HepG2 (cell line): ENCODE measurements around the gene RABGAP1. TPM values are rescaled to one million over a fixed set of nuclear protein-coding genes. Genes with fewer than 3 reads are reported as not detected.

ENCODE experiments used
- BRCA1 ChIP-seq: sonication (generic); formaldehyde crosslinking; IDR thresholded peaks from 2 replicates; pipeline ENCODE4 v1.4.0; 2020; ENCODE audit warnings: missing genetic modification reagents
- ELF4 ChIP-seq: sonication (generic); formaldehyde crosslinking; IDR thresholded peaks from 2 replicates; pipeline ENCODE4 v1.5.0; 2020; ENCODE audit warnings: missing genetic modification reagents, mild to moderate bottlenecking, moderate library complexity, borderline replicate concordance
- ERF ChIP-seq: IDR thresholded peaks from 2 replicates; pipeline ENCODE4 v1.6.1; 2018; ENCODE audit warnings: missing biosample characterization, missing genetic modification reagents
- HMGXB3 ChIP-seq: sonication (generic); formaldehyde crosslinking; IDR thresholded peaks from 2 replicates; pipeline ENCODE4 v1.4.0; 2020; ENCODE audit warnings: missing genetic modification reagents, borderline replicate concordance
- MAF1 ChIP-seq: sonication (generic); formaldehyde crosslinking; IDR thresholded peaks from 2 replicates; pipeline ENCODE4 v1.5.0; 2020; ENCODE audit warnings: missing genetic modification reagents, borderline replicate concordance
- MEIS2 ChIP-seq: sonication (generic); formaldehyde crosslinking; IDR thresholded peaks from 2 replicates; pipeline ENCODE4 v1.9.0; 2021; ENCODE audit warnings: mild to moderate bottlenecking, missing genetic modification reagents
- PCBP1 ChIP-seq: fragments of 200-400 bp; formaldehyde crosslinking; IDR thresholded peaks from 2 replicates; pipeline ENCODE4 v1.6.1; 2017; ENCODE audit warnings: mild to moderate bottlenecking, low read depth, low read length, borderline replicate concordance
- RBM39 ChIP-seq: fragments of 200-400 bp; formaldehyde crosslinking; IDR thresholded peaks from one replicate; pipeline ENCODE4 v1.6.1; 2018; ENCODE audit warnings: antibody characterized with exemption, mild to moderate bottlenecking, low read depth, low read length; ENCODE audit not compliant: poor library complexity, severe bottlenecking
- U2AF2 ChIP-seq: fragments of 200-400 bp; formaldehyde crosslinking; IDR thresholded peaks from 2 replicates; pipeline ENCODE4 v1.6.1; 2017; ENCODE audit warnings: low read depth, mild to moderate bottlenecking, low read length
- ZNF572 ChIP-seq: sonication (generic); formaldehyde crosslinking; IDR thresholded peaks from 2 replicates; pipeline ENCODE4 v1.5.1; 2020; ENCODE audit warnings: mild to moderate bottlenecking, missing genetic modification reagents
- polyA plus RNA-seq, 8 experiments: library from polyadenylated mRNA; depleted of rRNA in 3 of 8; stranded (reverse) in 7 of 8; unstranded in 1 of 8; fragments of >200 nt; fragmentation: Illumina TruSeq in 4 of 8; extraction: Trizol in 4 of 8; gene quantifications; 2 replicates each; pipeline versions ENCODE4 v1.2.1 to v1.2.3, GENCODE V29; 2011 to 2016; ENCODE audit warnings: low read depth in 4 of 8, missing spikeins in 1 of 8, mixed read lengths in 1 of 8; ENCODE audit not compliant: insufficient read depth in 1 of 8
- total RNA-seq, 5 experiments: library from RNA; depleted of rRNA; stranded (reverse); fragments of >200 nt; fragmentation: Illumina TruSeq; extraction: Trizol; gene quantifications; 2 replicates each; pipeline ENCODE4 v1.2.3, GENCODE V29; 2016; ENCODE audit warnings: low read depth in 1 of 5
- TF ChIP-seq, protein P1 (sequence below): sonication (generic); formaldehyde crosslinking; conservative IDR thresholded peaks from 2 replicates; pipeline ENCODE4 v1.4.0; 2020; ENCODE audit warnings: missing genetic modification reagents
- TF ChIP-seq, protein P2 (sequence below): sonication (generic); formaldehyde crosslinking; IDR thresholded peaks from 2 replicates; pipeline ENCODE4 v1.5.1; 2020; ENCODE audit warnings: missing genetic modification reagents, mild to moderate bottlenecking, borderline replicate concordance
- TF ChIP-seq, protein P3 (sequence below): sonication (generic); formaldehyde crosslinking; IDR thresholded peaks from 2 replicates; pipeline ENCODE4 v1.4.0; 2020; ENCODE audit warnings: mild to moderate bottlenecking, missing genetic modification reagents, borderline replicate concordance

Gene RABGAP1
- total and polyA plus RNA-seq, 2 of the 13 experiments (the other 11 are each of a cell fraction or from before 2014, with no cell fraction given) = 19.1 to 19.3 TPM

- TF ChIP-seq PCBP1 = peak; percentile 96
- peak; percentile 59; the same call in 1 of the 2 replicates for TF ChIP-seq HMGXB3 (CRISPR knock-in tag)
- no peak for TF ChIP-seq MAF1 (CRISPR knock-in tag)
- TF ChIP-seq, protein P1, sequence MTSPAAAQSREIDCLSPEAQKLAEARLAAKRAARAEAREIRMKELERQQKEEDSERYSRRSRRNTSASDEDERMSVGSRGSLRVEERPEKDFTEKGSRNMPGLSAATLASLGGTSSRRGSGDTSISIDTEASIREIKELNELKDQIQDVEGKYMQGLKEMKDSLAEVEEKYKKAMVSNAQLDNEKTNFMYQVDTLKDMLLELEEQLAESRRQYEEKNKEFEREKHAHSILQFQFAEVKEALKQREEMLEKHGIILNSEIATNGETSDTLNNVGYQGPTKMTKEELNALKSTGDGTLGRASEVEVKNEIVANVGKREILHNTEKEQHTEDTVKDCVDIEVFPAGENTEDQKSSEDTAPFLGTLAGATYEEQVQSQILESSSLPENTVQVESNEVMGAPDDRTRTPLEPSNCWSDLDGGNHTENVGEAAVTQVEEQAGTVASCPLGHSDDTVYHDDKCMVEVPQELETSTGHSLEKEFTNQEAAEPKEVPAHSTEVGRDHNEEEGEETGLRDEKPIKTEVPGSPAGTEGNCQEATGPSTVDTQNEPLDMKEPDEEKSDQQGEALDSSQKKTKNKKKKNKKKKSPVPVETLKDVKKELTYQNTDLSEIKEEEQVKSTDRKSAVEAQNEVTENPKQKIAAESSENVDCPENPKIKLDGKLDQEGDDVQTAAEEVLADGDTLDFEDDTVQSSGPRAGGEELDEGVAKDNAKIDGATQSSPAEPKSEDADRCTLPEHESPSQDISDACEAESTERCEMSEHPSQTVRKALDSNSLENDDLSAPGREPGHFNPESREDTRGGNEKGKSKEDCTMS (CRISPR knock-in tag) = no peak
- TF ChIP-seq, protein P2, sequence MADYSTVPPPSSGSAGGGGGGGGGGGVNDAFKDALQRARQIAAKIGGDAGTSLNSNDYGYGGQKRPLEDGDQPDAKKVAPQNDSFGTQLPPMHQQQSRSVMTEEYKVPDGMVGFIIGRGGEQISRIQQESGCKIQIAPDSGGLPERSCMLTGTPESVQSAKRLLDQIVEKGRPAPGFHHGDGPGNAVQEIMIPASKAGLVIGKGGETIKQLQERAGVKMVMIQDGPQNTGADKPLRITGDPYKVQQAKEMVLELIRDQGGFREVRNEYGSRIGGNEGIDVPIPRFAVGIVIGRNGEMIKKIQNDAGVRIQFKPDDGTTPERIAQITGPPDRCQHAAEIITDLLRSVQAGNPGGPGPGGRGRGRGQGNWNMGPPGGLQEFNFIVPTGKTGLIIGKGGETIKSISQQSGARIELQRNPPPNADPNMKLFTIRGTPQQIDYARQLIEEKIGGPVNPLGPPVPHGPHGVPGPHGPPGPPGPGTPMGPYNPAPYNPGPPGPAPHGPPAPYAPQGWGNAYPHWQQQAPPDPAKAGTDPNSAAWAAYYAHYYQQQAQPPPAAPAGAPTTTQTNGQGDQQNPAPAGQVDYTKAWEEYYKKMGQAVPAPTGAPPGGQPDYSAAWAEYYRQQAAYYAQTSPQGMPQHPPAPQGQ (CRISPR knock-in tag) = no peak
- TF ChIP-seq U2AF2 = no peak
- TF ChIP-seq ELF4 (CRISPR knock-in tag) = peak; percentile 77; the same call in 1 of the 2 replicates
- peak; percentile 40 for TF ChIP-seq RBM39
- TF ChIP-seq ERF = peak; percentile 81
- TF ChIP-seq, protein P3, sequence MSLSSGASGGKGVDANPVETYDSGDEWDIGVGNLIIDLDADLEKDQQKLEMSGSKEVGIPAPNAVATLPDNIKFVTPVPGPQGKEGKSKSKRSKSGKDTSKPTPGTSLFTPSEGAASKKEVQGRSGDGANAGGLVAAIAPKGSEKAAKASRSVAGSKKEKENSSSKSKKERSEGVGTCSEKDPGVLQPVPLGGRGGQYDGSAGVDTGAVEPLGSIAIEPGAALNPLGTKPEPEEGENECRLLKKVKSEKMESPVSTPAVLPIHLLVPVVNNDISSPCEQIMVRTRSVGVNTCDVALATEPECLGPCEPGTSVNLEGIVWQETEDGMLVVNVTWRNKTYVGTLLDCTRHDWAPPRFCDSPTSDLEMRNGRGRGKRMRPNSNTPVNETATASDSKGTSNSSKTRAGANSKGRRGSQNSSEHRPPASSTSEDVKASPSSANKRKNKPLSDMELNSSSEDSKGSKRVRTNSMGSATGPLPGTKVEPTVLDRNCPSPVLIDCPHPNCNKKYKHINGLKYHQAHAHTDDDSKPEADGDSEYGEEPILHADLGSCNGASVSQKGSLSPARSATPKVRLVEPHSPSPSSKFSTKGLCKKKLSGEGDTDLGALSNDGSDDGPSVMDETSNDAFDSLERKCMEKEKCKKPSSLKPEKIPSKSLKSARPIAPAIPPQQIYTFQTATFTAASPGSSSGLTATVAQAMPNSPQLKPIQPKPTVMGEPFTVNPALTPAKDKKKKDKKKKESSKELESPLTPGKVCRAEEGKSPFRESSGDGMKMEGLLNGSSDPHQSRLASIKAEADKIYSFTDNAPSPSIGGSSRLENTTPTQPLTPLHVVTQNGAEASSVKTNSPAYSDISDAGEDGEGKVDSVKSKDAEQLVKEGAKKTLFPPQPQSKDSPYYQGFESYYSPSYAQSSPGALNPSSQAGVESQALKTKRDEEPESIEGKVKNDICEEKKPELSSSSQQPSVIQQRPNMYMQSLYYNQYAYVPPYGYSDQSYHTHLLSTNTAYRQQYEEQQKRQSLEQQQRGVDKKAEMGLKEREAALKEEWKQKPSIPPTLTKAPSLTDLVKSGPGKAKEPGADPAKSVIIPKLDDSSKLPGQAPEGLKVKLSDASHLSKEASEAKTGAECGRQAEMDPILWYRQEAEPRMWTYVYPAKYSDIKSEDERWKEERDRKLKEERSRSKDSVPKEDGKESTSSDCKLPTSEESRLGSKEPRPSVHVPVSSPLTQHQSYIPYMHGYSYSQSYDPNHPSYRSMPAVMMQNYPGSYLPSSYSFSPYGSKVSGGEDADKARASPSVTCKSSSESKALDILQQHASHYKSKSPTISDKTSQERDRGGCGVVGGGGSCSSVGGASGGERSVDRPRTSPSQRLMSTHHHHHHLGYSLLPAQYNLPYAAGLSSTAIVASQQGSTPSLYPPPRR (CRISPR knock-in tag) = 0 out of 2 replicates have a peak, but pooled peaks have one; percentile 30
- TF ChIP-seq ZNF572 (CRISPR knock-in tag) = peak; percentile 62
- no peak for TF ChIP-seq BRCA1 (CRISPR knock-in tag)
- peak; percentile 83 for TF ChIP-seq MEIS2
Observed at GRCh38 chr9:122931226-122932121, 9.3 kb upstream of the RABGAP1 start, which contains the start of gene ZBTB26 (continued).
